Endothelial cell of umbilical vein (primary cell): Measurements from ENCODE around the gene DYRK1B. TPM values are rescaled to one million over a fixed set of nuclear protein-coding genes. Genes with fewer than 3 reads are reported as not detected.
"Not testable (repeated sequence)": the region's sequence is repeated elsewhere in the genome, so short reads cannot be mapped to it uniquely, and the experiment has no call there.

Experiments used
- BruUV-seq: library from RNA; stranded (reverse); fragments of 400-500 nt; replicated peaks from 2 replicates; lab custom pipeline; 2021; lab: Mats Ljungman, UMichigan
- CTCF ChIA-PET: fragments of 300-600, 350-600 bp; sonication (Branson Sonifier 250); formaldehyde crosslinking; loops from one replicate; lab custom pipeline; 2021; ENCODE audit warnings: antibody characterized with exemption, inconsistent platforms; lab: Charles Lee
- POLR2A ChIA-PET: fragments of 300-600, 350-600 bp; sonication (Branson Sonifier 250); formaldehyde crosslinking; loops from one replicate; lab custom pipeline; 2021; ENCODE audit warnings: antibody characterized with exemption, inconsistent platforms; lab: Charles Lee
- DNase-seq: peaks from one replicate; pipeline ENCODE4 v3.0.0-alpha.2; 2011; ENCODE audit warnings: low read depth, low spot score
- FAIRE-seq: peaks from 2 replicates; lab custom pipeline; 2011; peaks lifted over from hg19 to GRCh38; lab: Jason Lieb, UNC
- H2AFZ ChIP-seq: 2 replicates; pipeline ENCODE4 v1.6.0; 2012; ENCODE audit warnings: low read depth, low read length, control low read depth, inconsistent platforms
- H3K27ac ChIP-seq: 2 replicates; pipeline ENCODE4 v1.5.1; 2011; ENCODE audit warnings: low read depth, mild to moderate bottlenecking, control low read depth, low read length, moderate library complexity; ENCODE audit not compliant: insufficient read depth
- H3K27me3 ChIP-seq, 2 experiments: 2 replicates each; pipeline versions ENCODE4 v1.6.0 to v1.6.1; 2011; ENCODE audit warnings: low read length in 2 of 2, mixed read lengths in 1 of 2; ENCODE audit not compliant: control insufficient read depth in 2 of 2, insufficient read depth in 2 of 2
- H3K36me3 ChIP-seq, 2 experiments: 2 replicates in 1 of 2; 3 replicates in 1 of 2; pipeline ENCODE4 v1.5.1; 2011; ENCODE audit warnings: low read length in 2 of 2, mild to moderate bottlenecking in 1 of 2, moderate library complexity in 1 of 2; ENCODE audit not compliant: control insufficient read depth in 2 of 2, insufficient read depth in 2 of 2; ENCODE audit errors: extremely low read depth in 1 of 2
- H3K4me1 ChIP-seq: 3 replicates; pipeline ENCODE4 v1.5.1; 2011; ENCODE audit warnings: mild to moderate bottlenecking, low read length; ENCODE audit not compliant: control insufficient read depth, insufficient read depth; ENCODE audit errors: extremely low read depth
- H3K4me2 ChIP-seq: 2 replicates; pipeline ENCODE4 v1.6.1; 2011; ENCODE audit warnings: low read length, control low read depth, mixed read lengths; ENCODE audit not compliant: insufficient read depth
- H3K4me3 ChIP-seq, 3 experiments: fragments of 200-600 bp in 1 of 3; sonication (generic), shearing (Covaris generic) in 1 of 3; replicated peaks in 1 of 3; 2 replicates each; pipeline ENCODE4 v1.5.1; 2011 to 2016; ENCODE audit warnings: control low read depth in 3 of 3, low read length in 3 of 3, mild to moderate bottlenecking in 2 of 3, inconsistent platforms in 1 of 3, low read depth in 1 of 3, moderate library complexity in 1 of 3; ENCODE audit not compliant: insufficient read depth in 1 of 3
- H3K79me2 ChIP-seq: 2 replicates; pipeline ENCODE4 v1.6.0; 2012; ENCODE audit warnings: low read length, inconsistent platforms; ENCODE audit not compliant: control insufficient read depth, insufficient read depth
- H3K9ac ChIP-seq: replicated peaks from 2 replicates; pipeline ENCODE3; 2011; ENCODE audit warnings: low read length, control low read depth; ENCODE audit not compliant: insufficient read depth; ENCODE audit errors: extremely low read depth
- H3K9me1 ChIP-seq: replicated peaks from 3 replicates; pipeline ENCODE4 v1.6.0; 2011; ENCODE audit warnings: mild to moderate bottlenecking, low read length; ENCODE audit not compliant: control insufficient read depth, insufficient read depth; ENCODE audit errors: extremely low read depth
- H3K9me3 ChIP-seq: replicated peaks from 2 replicates; pipeline ENCODE4 v1.5.1; 2012; ENCODE audit warnings: low read length, inconsistent platforms; ENCODE audit not compliant: control insufficient read depth, insufficient read depth
- H4K20me1 ChIP-seq: replicated peaks from 2 replicates; pipeline ENCODE3; 2011; ENCODE audit warnings: mild to moderate bottlenecking, low read length; ENCODE audit not compliant: control insufficient read depth, insufficient read depth; ENCODE audit errors: extremely low read depth
- CTCF ChIP-seq, 2 donors: IDR thresholded peaks; 1 replicate in 1 of 2; 2 replicates in 1 of 2; pipeline ENCODE4 v1.5.1; 2011; ENCODE audit warnings: low read length in 2 of 2, mild to moderate bottlenecking in 2 of 2, moderate library complexity in 2 of 2, control low read depth in 1 of 2, inconsistent platforms in 1 of 2, low read depth in 1 of 2; ENCODE audit not compliant: insufficient read depth in 1 of 2; ENCODE audit errors: extremely low read depth in 1 of 2
- dilution Hi-C: fragments of 300-500 bp; cut with MboI; formaldehyde crosslinking; loops from one replicate; pipeline ENCODE4 v1.15.0; 2019; ENCODE audit warnings: low sequenced_read_pairs; ENCODE audit not compliant: extremely low pct_ligation_motif_present
- intact Hi-C: fragments of 100-400 bp; cut with micrococcal nuclease; formaldehyde crosslinking; loops from one replicate; pipeline ENCODE4 v1.10.0; 2022
- polyA plus RNA-seq, 4 experiments: library from polyadenylated mRNA; depleted of rRNA in 3 of 4; stranded (reverse) in 3 of 4; unstranded in 1 of 4; fragments of >200 nt; gene quantifications; 2 replicates each; pipeline versions ENCODE4 v1.2.1 to v1.2.3, GENCODE V29; 2011 to 2012; ENCODE audit warnings: missing spikeins in 1 of 4
- total RNA-seq: library from RNA; stranded (reverse); gene quantifications from 2 replicates; pipeline ENCODE4 v1.2.3, GENCODE V29; 2021

DYRK1B gene
- total and polyA plus RNA-seq, 2 donors (not counting 3 experiments of a cell fraction or from before 2014, with no cell fraction given) = 17.7 to 30.8 TPM

GRCh38 chr19:39881495-39882110 lies 47.6 kb upstream of the DYRK1B start:
- dilution Hi-C loops, H2AFZ ChIP-seq, H3K79me2 ChIP-seq, H3K27ac ChIP-seq, H3K4me3 ChIP-seq, H3K4me2 ChIP-seq, H3K9me1 ChIP-seq, H3K4me1 ChIP-seq, H4K20me1 ChIP-seq, H3K9ac ChIP-seq, intact Hi-C loops, POLR2A ChIA-PET, BruUV-seq, H3K36me3 ChIP-seq, H3K27me3 ChIP-seq, H3K9me3 ChIP-seq: not testable (repeated sequence)
- FAIRE-seq = peak; percentile 88
- peak in 1 of 2 donors; percentile 50 for TF ChIP-seq CTCF (IDR thresholded peaks at IDR 0.05; ENCODE audit: extremely low read depth in 1 of 2, insufficient read depth in 1 of 2, low read depth in 1 of 2, low read length in 2 of 2)
- peak; percentile 38 for DNase-seq
- CTCF ChIA-PET = interaction anchor here (0.6 to 1.1 kb wide), 2 partner anchors 89 kb away, joined by 3 read pairs; no protein-coding TSS in a partner anchor

GRCh38 chr19:39880241-39880640 lies 46.3 kb upstream of the DYRK1B start:
- H3K9me3 ChIP-seq, H3K4me2 ChIP-seq, POLR2A ChIA-PET, H3K9ac ChIP-seq, FAIRE-seq, H2AFZ ChIP-seq, BruUV-seq, dilution Hi-C loops, H3K79me2 ChIP-seq, H4K20me1 ChIP-seq, H3K27ac ChIP-seq, intact Hi-C loops, H3K4me3 ChIP-seq, H3K36me3 ChIP-seq, CTCF ChIA-PET, H3K27me3 ChIP-seq, H3K9me1 ChIP-seq, DNase-seq, H3K4me1 ChIP-seq: not testable (repeated sequence)

DNA sequence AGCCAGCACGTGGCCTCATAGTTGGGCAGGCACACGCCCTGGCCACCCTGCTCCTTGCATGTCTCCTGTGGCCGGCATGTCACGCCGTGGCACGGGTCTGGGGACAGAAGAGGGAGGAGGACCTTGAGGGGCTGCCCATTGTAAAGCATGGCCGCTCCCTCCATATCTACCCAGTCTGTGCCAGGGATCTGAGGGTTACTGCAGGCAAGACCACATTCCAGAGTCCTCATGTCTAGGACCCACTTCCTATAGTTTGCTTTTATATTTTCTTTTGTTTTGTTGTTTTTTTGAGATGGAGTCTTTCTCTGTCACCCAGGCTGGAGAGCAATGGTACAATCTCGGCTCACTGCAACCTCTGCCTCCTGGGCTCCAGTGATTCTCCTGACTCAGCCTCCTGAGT lies 45.8 kb upstream of the DYRK1B start:
- dilution Hi-C loops, POLR2A ChIA-PET, CTCF ChIA-PET: not testable (repeated sequence)

More for the DNA sequence above, 45.8 kb upstream of the DYRK1B start:
- H3K27ac ChIP-seq, DNase-seq, intact Hi-C loops, H3K9me1 ChIP-seq, H3K79me2 ChIP-seq, H3K4me3 ChIP-seq, FAIRE-seq, BruUV-seq, H3K4me1 ChIP-seq, H3K27me3 ChIP-seq, H3K36me3 ChIP-seq, H3K9ac ChIP-seq, H4K20me1 ChIP-seq, H3K4me2 ChIP-seq, H2AFZ ChIP-seq, H3K9me3 ChIP-seq: not testable (repeated sequence)
